HFF-Myc (cell line): Measurements from ENCODE around the gene ALX1.
"Not testable (repeated sequence)": the region's sequence is repeated elsewhere in the genome, so short reads cannot be mapped to it uniquely, and the experiment has no call there.

ENCODE experiments used
- DNase-seq: peaks from one replicate; pipeline ENCODE4 v3.0.0-alpha.2; 2011; ENCODE audit warnings: low read depth; ENCODE audit errors: extremely low read depth
- H3K4me3 ChIP-seq: replicated peaks from 2 replicates; pipeline ENCODE4 v1.5.1; 2011; ENCODE audit warnings: low read depth, mild to moderate bottlenecking, control low read depth, low read length
- CTCF ChIP-seq: IDR thresholded peaks from 2 replicates; pipeline ENCODE4 v1.5.1; 2012; ENCODE audit warnings: mild to moderate bottlenecking, low read depth, low read length, control low read depth; ENCODE audit errors: missing control alignments

The ALX1 gene

DNA sequence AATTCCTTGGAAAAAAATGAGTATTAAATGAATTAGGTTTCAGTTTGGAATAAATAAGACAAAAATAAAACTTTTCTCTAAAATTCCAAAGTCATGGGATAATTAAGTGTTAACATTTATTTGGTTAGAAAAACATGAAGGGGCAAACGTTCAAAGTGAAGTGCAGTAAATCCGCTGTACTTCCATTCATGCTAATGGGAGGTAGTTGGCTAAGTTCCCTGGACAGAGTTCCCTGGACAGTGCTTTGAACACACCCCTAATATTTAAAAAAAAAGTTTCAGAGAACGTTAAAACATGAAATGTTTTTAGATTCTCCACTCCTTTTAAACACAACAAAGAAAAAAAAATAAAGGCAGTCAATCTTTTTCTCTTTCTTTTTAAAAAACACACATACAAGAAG is 16.3 kb downstream of the ALX1 start:
- no peak for DNase-seq
- no peak for TF ChIP-seq CTCF
- H3K4me3 ChIP-seq: no peak overlapping the region

DNA sequence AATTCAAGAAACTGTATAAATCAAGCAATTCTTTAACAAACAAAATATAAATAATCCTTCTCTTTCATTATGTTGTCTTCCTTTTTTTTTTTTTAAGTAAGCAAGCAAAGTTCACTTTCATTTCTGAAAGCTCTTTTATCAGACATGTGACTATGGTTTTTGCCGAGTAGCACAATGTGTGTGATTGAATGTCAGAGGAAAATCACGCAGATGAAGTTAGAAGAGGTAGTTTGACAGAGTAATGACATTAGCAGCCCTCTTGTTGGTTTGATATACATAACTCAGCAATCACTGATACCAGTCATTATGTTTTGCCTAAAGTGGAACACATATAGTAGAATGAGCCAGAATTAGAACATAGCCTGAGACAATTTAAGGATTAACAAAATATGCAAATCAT is 19.0 kb downstream of the ALX1 start:
- no peak for TF ChIP-seq CTCF
- DNase-seq: no peak
- H3K4me3 ChIP-seq: no peak overlapping the region

DNA sequence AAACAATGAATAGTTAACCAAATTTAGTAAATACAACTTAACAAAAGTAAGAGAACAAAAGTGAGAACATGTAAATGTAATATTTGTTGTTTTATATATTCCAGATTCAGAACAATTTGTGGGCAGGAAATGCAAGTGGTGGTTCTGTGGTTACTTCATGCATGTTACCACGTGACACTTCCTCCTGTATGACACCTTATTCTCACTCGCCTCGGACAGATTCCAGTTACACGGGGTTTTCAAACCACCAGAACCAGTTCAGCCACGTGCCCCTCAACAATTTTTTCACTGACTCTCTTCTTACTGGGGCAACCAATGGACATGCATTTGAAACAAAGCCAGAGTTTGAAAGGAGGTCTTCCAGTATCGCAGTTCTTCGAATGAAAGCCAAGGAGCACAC is 21.0 kb downstream of the ALX1 start:
- DNase-seq: no peak
- no peak overlapping the region for H3K4me3 ChIP-seq
- no peak for TF ChIP-seq CTCF

DNA sequence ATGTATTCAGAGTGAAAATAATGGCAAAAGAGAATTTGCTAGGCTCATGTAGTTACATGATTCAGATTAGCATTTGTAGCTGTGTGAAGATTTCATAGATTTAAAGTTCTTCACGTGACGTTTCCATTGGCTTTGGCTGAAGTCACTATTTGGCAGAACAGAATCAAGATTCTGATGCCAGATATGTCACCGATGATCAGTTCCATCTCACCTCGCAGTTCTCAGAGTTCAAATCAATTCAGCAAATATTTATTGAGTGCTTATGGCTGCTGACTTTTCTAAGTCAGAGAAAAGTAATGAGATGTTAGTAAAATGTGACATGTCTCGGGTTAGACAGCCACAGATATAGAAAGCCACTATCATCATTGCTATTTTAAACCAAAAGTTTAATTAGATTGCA is 28.4 kb downstream of the ALX1 start:
- no peak for TF ChIP-seq CTCF

DNA sequence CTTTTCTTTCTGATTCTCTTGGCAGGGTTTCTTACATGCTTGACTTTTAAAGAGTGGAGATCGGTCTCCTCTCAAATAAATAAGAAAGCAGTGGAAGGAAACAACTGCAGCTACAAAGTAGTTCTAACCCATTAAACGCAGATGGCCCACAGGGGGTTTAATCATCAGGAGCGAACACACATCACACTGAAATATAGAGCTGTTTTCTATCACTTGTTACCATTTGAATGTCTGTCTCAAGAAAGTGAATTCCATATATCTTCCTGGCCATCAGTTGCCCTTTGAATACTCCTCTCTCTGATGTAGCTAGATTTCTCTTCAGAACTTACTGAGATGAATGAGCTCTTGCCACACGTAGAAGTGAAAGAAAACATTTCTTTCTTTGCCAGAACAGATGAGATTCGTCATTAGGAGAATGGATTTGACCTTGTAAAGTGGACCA is 29.1 kb downstream of the ALX1 start:
- H3K4me3 ChIP-seq: no peak overlapping the region
- DNase-seq: no peak
- TF ChIP-seq CTCF: no peak

More for the DNA sequence above, 28.4 kb downstream of the ALX1 start:
- H3K4me3 ChIP-seq: no peak overlapping the region
- no peak for DNase-seq

- no peak for DNase-seq
- H3K4me3 ChIP-seq: no peak overlapping the region
- no peak for TF ChIP-seq CTCF
Observed at GRCh38 chr12:85310025-85310424, 30.0 kb downstream of the ALX1 start.

GRCh38 chr12:85310456-85311076 is 30.5 kb downstream of the ALX1 start:
- DNase-seq: no peak
- no peak overlapping the region for H3K4me3 ChIP-seq
- peak; percentile 12 for TF ChIP-seq CTCF

GRCh38 chr12:85317866-85318636 is 38.0 kb downstream of the ALX1 start:
- not testable (repeated sequence) for DNase-seq, H3K4me3 ChIP-seq
